ENCODE results near the gene CBL. TPM values are rescaled to one million over a fixed set of nuclear protein-coding genes. Genes with fewer than 3 reads are reported as not detected.
A peak's percentile ranks its signal among the peaks of the same experiment; 100 is the strongest.

Gene CBL
- total RNA-seq, 1 donor from 2014 or later: 10.9 TPM

- DNase-seq: peak; percentile 99
Measured at GRCh38 chr11:119334174-119334930, 128.2 kb downstream of the CBL start, which contains the start of gene RNF26. Gene RNF26, plus strand, starts transcription at chr11:119334527. Its CDS starts 596 bp downstream, at chr11:119335123.

GRCh38 chr11:119335091-119335654 is 129.0 kb downstream of the CBL start:
- DNase-seq: no peak

- no peak for DNase-seq
Measured at GRCh38 chr11:119335655-119336543, 129.8 kb downstream of the CBL start.

- no peak for DNase-seq
Measured at GRCh38 chr11:119336744-119337469, 130.8 kb downstream of the CBL start.

GRCh38 chr11:119337581-119338317 is 131.6 kb downstream of the CBL start:
- no peak for DNase-seq

GRCh38 chr11:119338318-119338890 is 132.3 kb downstream of the CBL start:
- peak; percentile 50 for DNase-seq

- no peak for DNase-seq
Measured at GRCh38 chr11:119338965-119339588, 132.9 kb downstream of the CBL start.

- DNase-seq: peak; percentile 17
Measured at GRCh38 chr11:119339589-119340334, 133.6 kb downstream of the CBL start.

GRCh38 chr11:119340335-119341221 is 134.4 kb downstream of the CBL start, which contains the start of gene C1QTNF5:
Gene C1QTNF5, minus strand, starts transcription at chr11:119340883. Its CDS starts 486 bp downstream, at chr11:119340397.
- peak; percentile 68 for DNase-seq

GRCh38 chr11:119341222-119342022 is 135.3 kb downstream of the CBL start:
- DNase-seq: no peak

GRCh38 chr11:119342023-119342300 is 135.8 kb downstream of the CBL start:
- no peak for DNase-seq

- no peak for DNase-seq
Measured at GRCh38 chr11:119342362-119343130, 136.4 kb downstream of the CBL start.

GRCh38 chr11:119343726-119344125 is 137.6 kb downstream of the CBL start:
- DNase-seq: no peak

GRCh38 chr11:119344291-119345010 is 138.3 kb downstream of the CBL start:
- peak; percentile 9 for DNase-seq

GRCh38 chr11:119345685-119346084 is 139.5 kb downstream of the CBL start:
- no peak for DNase-seq

- DNase-seq: no peak
Measured at GRCh38 chr11:119346605-119347004, 140.5 kb downstream of the CBL start, which contains the start of gene MFRP. Gene MFRP, minus strand, starts transcription at chr11:119346705. Its CDS starts 192 bp downstream, at chr11:119346513.

Data from skin of body (tissue), 2 donors.